H1 (cell line): ENCODE results near the gene EHHADH. TPM values are rescaled to one million over a fixed set of nuclear protein-coding genes. Genes with fewer than 3 reads are reported as not detected.
A peak's percentile ranks its signal among the peaks of the same experiment; 100 is the strongest.

Source experiments
- ATF2 ChIP-seq: IDR thresholded peaks from 2 replicates; pipeline ENCODE4 v1.6.1; 2012; ENCODE audit warnings: low read length, inconsistent platforms
- CEBPB ChIP-seq: IDR thresholded peaks from 2 replicates; pipeline ENCODE4 v1.6.1; 2012; ENCODE audit warnings: low read depth, low read length
- PHF8 ChIP-seq: fragments of 200-600 bp; sonication (generic); conservative IDR thresholded peaks from 2 replicates; pipeline ENCODE4 v1.7.1; 2012; ENCODE audit warnings: low read depth, mild to moderate bottlenecking, inconsistent platforms, low read length, moderate library complexity
- RAD21 ChIP-seq, 2 experiments: IDR thresholded peaks in 1 of 2; conservative IDR thresholded peaks in 1 of 2; 2 replicates each; pipeline ENCODE4 v1.6.1; 2011; ENCODE audit warnings: low read depth in 2 of 2, low read length in 2 of 2, improper control_type of control experiment in 1 of 2, inconsistent platforms in 1 of 2, mild to moderate bottlenecking in 1 of 2, moderate library complexity in 1 of 2
- SP1 ChIP-seq: IDR thresholded peaks from 2 replicates; pipeline ENCODE4 v1.6.1; 2011; ENCODE audit warnings: low read depth, low read length
- TAF1 ChIP-seq: IDR thresholded peaks from 2 replicates; pipeline ENCODE4 v1.6.1; 2011; ENCODE audit warnings: mild to moderate bottlenecking, low read depth, low read length
- ZNF274 ChIP-seq: IDR thresholded peaks from 2 replicates; pipeline ENCODE4 v1.7.0; 2012; ENCODE audit warnings: low read length, borderline replicate concordance; ENCODE audit errors: extremely low read depth
- polyA plus RNA-seq, 7 experiments: library from polyadenylated mRNA; depleted of rRNA in 3 of 7; stranded (reverse) in 5 of 7; unstranded in 2 of 7; fragments of >200 nt in 5 of 7; fragments of 200-250 nt in 2 of 7; gene quantifications; 1 replicate in 5 of 7; 2 replicates in 1 of 7; 4 replicates in 1 of 7; pipeline versions ENCODE4 v1.2.1 to v1.2.3, GENCODE V29; 2011 to 2013; ENCODE audit warnings: missing spikeins in 2 of 7, mixed read lengths in 2 of 7
- total RNA-seq: library from RNA; stranded (reverse); fragmentation: NEBNext Ultra II Directional; extraction: Animal tissue kit (Norgen Biotek cat#: 25700); gene quantifications from 2 replicates; pipeline ENCODE4 v1.2.1, GENCODE V29; 2021
- TF ChIP-seq, protein P1 (sequence below), 3 experiments: IDR thresholded peaks; 1 replicate in 2 of 3; 2 replicates in 1 of 3; pipeline versions ENCODE4 v1.5.1 to v1.6.1; 2011; ENCODE audit warnings: low read length in 3 of 3, mild to moderate bottlenecking in 3 of 3, inconsistent platforms in 2 of 3, low read depth in 1 of 3, moderate library complexity in 1 of 3; ENCODE audit not compliant: insufficient read depth in 1 of 3; ENCODE audit errors: control extremely low read depth in 1 of 3

Gene EHHADH
- total and polyA plus RNA-seq, 2 of the 8 experiments (the other 6 are each of a cell fraction or from before 2014, with no cell fraction given), result 1.4 to 3.5 TPM

DNA sequence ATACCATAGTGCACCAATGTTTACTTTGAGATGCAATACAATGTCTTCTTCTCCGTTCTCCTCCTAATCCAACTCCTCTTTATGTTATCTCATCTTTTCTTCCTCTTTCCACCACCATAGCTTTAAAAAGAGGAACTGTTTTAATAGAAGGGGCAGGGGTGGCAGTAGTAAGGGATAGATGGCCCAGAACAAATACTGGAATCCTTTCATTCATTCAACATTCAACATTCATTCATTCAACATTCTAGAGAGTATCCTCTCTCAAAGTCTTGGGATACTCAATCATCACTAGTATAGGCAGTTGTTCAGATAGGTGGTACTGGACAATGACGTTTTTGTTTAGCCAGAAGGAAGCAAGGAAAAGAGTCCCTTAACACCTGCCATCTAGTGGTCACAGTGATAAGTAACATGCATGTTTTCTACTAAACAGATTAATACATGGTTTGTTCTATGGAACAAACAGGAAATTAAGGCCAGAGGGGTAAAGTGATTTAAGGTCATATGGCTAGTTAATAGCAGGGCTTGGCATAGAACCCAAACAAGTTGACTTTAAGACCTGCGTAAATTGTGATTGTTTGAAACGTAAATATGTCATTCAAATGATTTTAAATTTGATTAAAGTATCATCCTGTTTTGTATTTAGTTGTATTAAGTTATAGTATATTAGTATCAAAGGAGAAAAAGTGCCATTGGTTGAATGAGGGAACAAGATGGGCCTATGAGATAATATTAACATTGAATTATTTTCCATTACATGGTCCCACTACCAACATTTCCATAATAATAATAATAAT is 26.9 kb upstream of the EHHADH start (continued):
- TF ChIP-seq, protein P1, sequence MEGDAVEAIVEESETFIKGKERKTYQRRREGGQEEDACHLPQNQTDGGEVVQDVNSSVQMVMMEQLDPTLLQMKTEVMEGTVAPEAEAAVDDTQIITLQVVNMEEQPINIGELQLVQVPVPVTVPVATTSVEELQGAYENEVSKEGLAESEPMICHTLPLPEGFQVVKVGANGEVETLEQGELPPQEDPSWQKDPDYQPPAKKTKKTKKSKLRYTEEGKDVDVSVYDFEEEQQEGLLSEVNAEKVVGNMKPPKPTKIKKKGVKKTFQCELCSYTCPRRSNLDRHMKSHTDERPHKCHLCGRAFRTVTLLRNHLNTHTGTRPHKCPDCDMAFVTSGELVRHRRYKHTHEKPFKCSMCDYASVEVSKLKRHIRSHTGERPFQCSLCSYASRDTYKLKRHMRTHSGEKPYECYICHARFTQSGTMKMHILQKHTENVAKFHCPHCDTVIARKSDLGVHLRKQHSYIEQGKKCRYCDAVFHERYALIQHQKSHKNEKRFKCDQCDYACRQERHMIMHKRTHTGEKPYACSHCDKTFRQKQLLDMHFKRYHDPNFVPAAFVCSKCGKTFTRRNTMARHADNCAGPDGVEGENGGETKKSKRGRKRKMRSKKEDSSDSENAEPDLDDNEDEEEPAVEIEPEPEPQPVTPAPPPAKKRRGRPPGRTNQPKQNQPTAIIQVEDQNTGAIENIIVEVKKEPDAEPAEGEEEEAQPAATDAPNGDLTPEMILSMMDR (IDR thresholded peaks at IDR 0.05; ENCODE audit: control extremely low read depth in 1 of 3, insufficient read depth in 1 of 3, low read depth in 1 of 3, low read length in 3 of 3), result peak in 2 of 3 experiments; percentile 36 to 71; a peak in 2 of 4 replicates
- TF ChIP-seq SP1 (no peak), CEBPB (no peak), ZNF274 (no peak), TAF1 (no peak), PHF8 (no peak), ATF2 (no peak), RAD21 (IDR thresholded peaks at IDR 0.05 in 1 of 2, conservative IDR thresholded peaks at IDR 0.05 in 1 of 2; ENCODE audit: low read depth in 2 of 2, low read length in 2 of 2) (peak; percentile 27 to 40; a peak in 3 of 4 replicates)
- TF ChIP-seq, all 59 proteins: peak for 3
